Fibroblast of skin of abdomen (primary cell): ENCODE measurements around the gene EFHD2.

Experiments used
- DNase-seq: peaks from one replicate; pipeline ENCODE4 v3.0.0-alpha.2; 2013

The EFHD2 gene

DNA sequence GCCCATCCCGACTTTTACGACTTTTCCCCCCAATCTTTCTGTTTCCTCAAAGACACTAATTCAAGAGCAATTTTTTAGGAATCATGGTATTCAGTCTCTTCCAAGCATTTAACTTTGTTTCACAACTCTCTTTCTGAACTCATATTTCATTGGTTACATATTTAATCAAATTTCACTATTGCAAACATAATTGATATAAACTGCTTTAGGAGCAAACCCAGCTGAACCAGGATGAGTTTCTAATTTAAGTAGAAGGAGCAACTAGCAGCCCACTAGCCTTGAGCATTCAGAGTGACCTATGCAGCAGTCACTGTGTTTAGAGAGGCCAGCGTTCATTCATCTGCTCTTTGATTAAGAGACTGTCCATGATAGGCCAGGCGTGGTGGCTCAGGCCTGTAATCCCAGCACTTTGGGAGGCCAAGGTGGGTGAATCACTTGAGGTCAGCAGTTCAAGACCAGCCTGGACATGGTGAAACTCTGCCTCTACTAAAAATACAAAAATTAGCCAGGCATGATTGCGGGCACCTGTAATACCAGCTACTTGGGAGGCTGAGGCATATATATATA lies 68.0 kb downstream of the EFHD2 start:
- no peak for DNase-seq
